ENCODE results near the gene FAM53A. TPM values are rescaled to one million over a fixed set of nuclear protein-coding genes. Genes with fewer than 3 reads are reported as not detected.

Gene FAM53A
- total and polyA plus RNA-seq, 2 of the 13 experiments (the other 11 are each of a cell fraction or from before 2014, with no cell fraction given): 0.48 to 1.1 TPM

DNA sequence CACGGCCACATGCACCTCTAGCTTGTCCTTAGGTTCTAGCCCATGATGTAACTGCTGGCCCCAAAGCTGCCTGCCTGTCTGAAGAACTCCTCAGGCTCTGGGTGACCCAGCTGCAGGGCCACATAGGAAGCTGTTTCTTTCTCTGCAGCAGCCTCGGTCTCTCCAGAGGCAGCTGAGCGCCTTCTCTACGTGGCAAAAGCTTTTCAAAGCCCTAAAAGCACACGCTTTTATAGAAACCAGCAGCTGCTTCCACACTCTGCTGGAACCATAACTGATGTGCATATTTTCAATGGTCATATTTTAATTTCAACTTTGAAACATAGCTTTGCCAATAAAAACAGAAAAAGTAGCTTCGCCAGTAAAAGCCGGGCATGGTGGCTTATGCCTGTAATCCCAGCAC, 37.4 kb downstream of the FAM53A start:
- Histone ChIP-seq H4K20me1 (ENCODE audit: insufficient read depth, low read length) (no peaks in the 10 kb centered on the region), H3K9me3 (ENCODE audit: low read length) (no peaks in the 10 kb centered on the region), H3K4me1 (ENCODE audit: insufficient read depth, low read length) (no peaks in the 10 kb centered on the region), H3K27ac (ENCODE audit: extremely low read length, insufficient read depth, low read length) (no peak overlapping the region), H3K27me3 (ENCODE audit: control insufficient read depth in 1 of 2, insufficient read depth in 2 of 2, low read length in 2 of 2) (no peaks in the 10 kb centered on the region; a peak in 1 of 5 replicates), H3K36me3 (replicated peaks in 1 of 2; ENCODE audit: control insufficient read depth in 1 of 2, insufficient read depth in 2 of 2, low read length in 2 of 2) (no peaks in the 10 kb centered on the region), H3K9ac (ENCODE audit: insufficient read depth, low read depth, low read length) (no peak overlapping the region), H3K4me2 (ENCODE audit: low read depth, low read length) (no peak overlapping the region), H2AFZ (ENCODE audit: low read length) (no peak overlapping the region), H3K4me3 (replicated peaks in 1 of 3; ENCODE audit: insufficient read depth in 1 of 3, low read depth in 2 of 3, low read length in 3 of 3) (no peak overlapping the region), H3K79me2 (ENCODE audit: insufficient read depth, low read length) (no peaks in the 10 kb centered on the region)
- DNase-seq (ENCODE audit: low spot score): no peak
- CTCF ChIA-PET (ENCODE audit: low intra/inter-chr PET ratio, low total read pairs): no interaction called here
- no TSS peak for BruUV-seq (replicated peaks)
- WGBS (ENCODE audit: low lambda C conversion rate): 52% methylated on average over 6 of the region's 7 CpGs
- intact Hi-C loops (cut with micrococcal nuclease; ENCODE audit: unreplicated experiment) (no loop called here), in situ Hi-C loops (cut with HindIII; ENCODE audit: extremely low pct_ligation_motif_present, low pct_unique_long_range_greater_than_20kb) (no loop called here)
- no peak for ATAC-seq
- TF ChIP-seq ZNF260 (CRISPR knock-in tag; IDR thresholded peaks at IDR 0.05; ENCODE audit: borderline replicate concordance, low read depth) (no peak), FOXP1 (IDR thresholded peaks at IDR 0.05) (no peak), FOXP1 (CRISPR knock-in tag; IDR thresholded peaks at IDR 0.05) (no peak)
- TF ChIP-seq, protein P1, sequence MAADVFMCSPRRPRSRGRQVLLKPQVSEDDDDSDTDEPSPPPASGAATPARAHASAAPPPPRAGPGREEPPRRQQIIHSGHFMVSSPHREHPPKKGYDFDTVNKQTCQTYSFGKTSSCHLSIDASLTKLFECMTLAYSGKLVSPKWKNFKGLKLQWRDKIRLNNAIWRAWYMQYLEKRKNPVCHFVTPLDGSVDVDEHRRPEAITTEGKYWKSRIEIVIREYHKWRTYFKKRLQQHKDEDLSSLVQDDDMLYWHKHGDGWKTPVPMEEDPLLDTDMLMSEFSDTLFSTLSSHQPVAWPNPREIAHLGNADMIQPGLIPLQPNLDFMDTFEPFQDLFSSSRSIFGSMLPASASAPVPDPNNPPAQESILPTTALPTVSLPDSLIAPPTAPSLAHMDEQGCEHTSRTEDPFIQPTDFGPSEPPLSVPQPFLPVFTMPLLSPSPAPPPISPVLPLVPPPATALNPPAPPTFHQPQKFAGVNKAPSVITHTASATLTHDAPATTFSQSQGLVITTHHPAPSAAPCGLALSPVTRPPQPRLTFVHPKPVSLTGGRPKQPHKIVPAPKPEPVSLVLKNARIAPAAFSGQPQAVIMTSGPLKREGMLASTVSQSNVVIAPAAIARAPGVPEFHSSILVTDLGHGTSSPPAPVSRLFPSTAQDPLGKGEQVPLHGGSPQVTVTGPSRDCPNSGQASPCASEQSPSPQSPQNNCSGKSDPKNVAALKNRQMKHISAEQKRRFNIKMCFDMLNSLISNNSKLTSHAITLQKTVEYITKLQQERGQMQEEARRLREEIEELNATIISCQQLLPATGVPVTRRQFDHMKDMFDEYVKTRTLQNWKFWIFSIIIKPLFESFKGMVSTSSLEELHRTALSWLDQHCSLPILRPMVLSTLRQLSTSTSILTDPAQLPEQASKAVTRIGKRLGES (CRISPR knock-in tag; IDR thresholded peaks at IDR 0.05; ENCODE audit: borderline replicate concordance): no peak
- FAIRE-seq: no peak
- POLR2A ChIA-PET: no interaction called here

DNA sequence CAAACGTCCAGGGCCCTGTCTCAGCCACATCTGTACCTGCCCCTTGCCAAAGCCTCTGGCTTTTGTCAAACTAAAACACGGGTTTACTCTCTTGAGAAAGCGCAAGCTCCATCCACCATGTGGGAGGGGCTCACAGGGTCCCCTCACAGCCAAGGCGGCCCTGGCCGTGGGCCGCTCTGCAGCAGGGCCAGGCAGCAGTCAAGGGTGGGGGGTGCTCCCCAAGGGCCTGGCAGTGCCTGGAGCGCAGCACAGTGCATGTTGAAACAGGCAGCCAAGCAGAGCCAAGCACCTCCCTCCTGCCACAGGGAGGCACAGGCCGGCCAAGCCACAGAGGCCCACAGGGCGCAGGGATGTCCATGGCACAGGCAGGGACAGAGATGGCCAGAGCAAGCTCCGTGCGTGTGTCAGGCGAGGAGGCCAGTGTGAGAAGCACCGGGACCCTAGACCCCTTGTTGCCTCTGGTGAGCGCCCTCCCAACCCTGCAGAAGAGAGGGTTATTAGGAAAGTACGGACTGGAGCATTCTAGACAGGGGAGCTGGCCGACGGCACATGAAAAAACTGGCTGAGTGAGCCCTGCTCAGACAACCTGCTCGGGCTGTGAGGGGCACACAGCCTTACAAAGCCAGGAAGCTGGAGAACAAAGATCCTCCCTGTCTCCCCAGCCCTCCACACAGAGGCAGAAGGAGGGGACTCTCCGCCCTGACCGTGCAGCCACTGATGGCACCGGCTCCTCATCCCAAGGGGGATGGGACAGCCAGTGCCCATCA, 39.0 kb downstream of the FAM53A start:
- no peaks in the 10 kb centered on the region for H3K9me3 ChIP-seq (ENCODE audit: low read length)
- no peaks in the 10 kb centered on the region for H3K4me1 ChIP-seq (ENCODE audit: insufficient read depth, low read length)
- in situ Hi-C loops (cut with HindIII; ENCODE audit: extremely low pct_ligation_motif_present, low pct_unique_long_range_greater_than_20kb) (no loop called here), intact Hi-C loops (cut with micrococcal nuclease; ENCODE audit: unreplicated experiment) (no loop called here)
- H4K20me1 ChIP-seq (ENCODE audit: insufficient read depth, low read length): no peaks in the 10 kb centered on the region
- no peaks in the 10 kb centered on the region for H3K79me2 ChIP-seq (ENCODE audit: insufficient read depth, low read length)
- peak overlapping the region; percentile 31; the same call in 1 of the 2 replicates for H3K4me2 ChIP-seq (ENCODE audit: low read depth, low read length)
- FAIRE-seq (no peak), ATAC-seq (peak; percentile 69), DNase-seq (ENCODE audit: low spot score) (no peak)
- H3K9ac ChIP-seq (ENCODE audit: insufficient read depth, low read depth, low read length): no peak overlapping the region
- 18% methylated on average over 10 of the region's 21 CpGs for WGBS (ENCODE audit: low lambda C conversion rate)
- H3K4me3 ChIP-seq (replicated peaks in 1 of 3; ENCODE audit: insufficient read depth in 1 of 3, low read depth in 2 of 3, low read length in 3 of 3): peak overlapping the region in 1 of 3 experiments; percentile 34; a peak in 1 of 6 replicates
- ChIA-PET POLR2A (no interaction called here), CTCF (ENCODE audit: low intra/inter-chr PET ratio, low total read pairs) (no interaction called here)
- BruUV-seq (replicated peaks): no TSS peak
- no peaks in the 10 kb centered on the region for H3K36me3 ChIP-seq (replicated peaks in 1 of 2; ENCODE audit: control insufficient read depth in 1 of 2, insufficient read depth in 2 of 2, low read length in 2 of 2)
- no peak overlapping the region for H3K27ac ChIP-seq (ENCODE audit: extremely low read length, insufficient read depth, low read length)
- H3K27me3 ChIP-seq (ENCODE audit: control insufficient read depth in 1 of 2, insufficient read depth in 2 of 2, low read length in 2 of 2): peaks cover 0 to 5% of the 10 kb centered on the region in 2 experiments; a peak in 2 of 5 replicates
- no peak overlapping the region for H2AFZ ChIP-seq (ENCODE audit: low read length)
- no peak for TF ChIP-seq KMT2A (CRISPR knock-in tag; IDR thresholded peaks at IDR 0.05)
- TF ChIP-seq PPARG (CRISPR knock-in tag; conservative IDR thresholded peaks at IDR 0.05): no peak
- TF ChIP-seq PHF5A (CRISPR knock-in tag; IDR thresholded peaks at IDR 0.05; ENCODE audit: low read depth, unreplicated experiment): no peak
- no peak for TF ChIP-seq ZNF75D (CRISPR knock-in tag; IDR thresholded peaks at IDR 0.05; ENCODE audit: borderline replicate concordance)
- TF ChIP-seq ZNF83 (CRISPR knock-in tag; IDR thresholded peaks at IDR 0.05; ENCODE audit: borderline replicate concordance): no peak
- TF ChIP-seq ZNF768 (CRISPR knock-in tag; IDR thresholded peaks at IDR 0.05): peak; percentile 77
- TF ChIP-seq, protein P2, sequence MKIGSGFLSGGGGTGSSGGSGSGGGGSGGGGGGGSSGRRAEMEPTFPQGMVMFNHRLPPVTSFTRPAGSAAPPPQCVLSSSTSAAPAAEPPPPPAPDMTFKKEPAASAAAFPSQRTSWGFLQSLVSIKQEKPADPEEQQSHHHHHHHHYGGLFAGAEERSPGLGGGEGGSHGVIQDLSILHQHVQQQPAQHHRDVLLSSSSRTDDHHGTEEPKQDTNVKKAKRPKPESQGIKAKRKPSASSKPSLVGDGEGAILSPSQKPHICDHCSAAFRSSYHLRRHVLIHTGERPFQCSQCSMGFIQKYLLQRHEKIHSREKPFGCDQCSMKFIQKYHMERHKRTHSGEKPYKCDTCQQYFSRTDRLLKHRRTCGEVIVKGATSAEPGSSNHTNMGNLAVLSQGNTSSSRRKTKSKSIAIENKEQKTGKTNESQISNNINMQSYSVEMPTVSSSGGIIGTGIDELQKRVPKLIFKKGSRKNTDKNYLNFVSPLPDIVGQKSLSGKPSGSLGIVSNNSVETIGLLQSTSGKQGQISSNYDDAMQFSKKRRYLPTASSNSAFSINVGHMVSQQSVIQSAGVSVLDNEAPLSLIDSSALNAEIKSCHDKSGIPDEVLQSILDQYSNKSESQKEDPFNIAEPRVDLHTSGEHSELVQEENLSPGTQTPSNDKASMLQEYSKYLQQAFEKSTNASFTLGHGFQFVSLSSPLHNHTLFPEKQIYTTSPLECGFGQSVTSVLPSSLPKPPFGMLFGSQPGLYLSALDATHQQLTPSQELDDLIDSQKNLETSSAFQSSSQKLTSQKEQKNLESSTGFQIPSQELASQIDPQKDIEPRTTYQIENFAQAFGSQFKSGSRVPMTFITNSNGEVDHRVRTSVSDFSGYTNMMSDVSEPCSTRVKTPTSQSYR (CRISPR knock-in tag; IDR thresholded peaks at IDR 0.05; ENCODE audit: borderline replicate concordance): no peak
- no peak for TF ChIP-seq SAP130 (CRISPR knock-in tag; IDR thresholded peaks at IDR 0.05; ENCODE audit: low read depth)
- TF ChIP-seq DPF2 (CRISPR knock-in tag; IDR thresholded peaks at IDR 0.05; ENCODE audit: borderline replicate concordance, low read depth): no peak

Measured in HepG2 (cell line).